Fibroblast of pulmonary artery (primary cell): ENCODE data around the gene LGR4.

Experiments
- DNase-seq: peaks from one replicate; pipeline ENCODE4 v3.0.0-alpha.2; 2010; ENCODE audit warnings: low read depth
- H3K4me3 ChIP-seq: replicated peaks from 2 replicates; pipeline ENCODE4 v1.5.1; 2011; ENCODE audit warnings: low read depth, mild to moderate bottlenecking, control low read depth, low read length, moderate library complexity
- CTCF ChIP-seq: IDR thresholded peaks from 2 replicates; pipeline ENCODE4 v1.5.1; 2011; ENCODE audit warnings: mild to moderate bottlenecking, control low read depth, low read length, inconsistent platforms; ENCODE audit errors: missing control alignments

The LGR4 gene

DNA sequence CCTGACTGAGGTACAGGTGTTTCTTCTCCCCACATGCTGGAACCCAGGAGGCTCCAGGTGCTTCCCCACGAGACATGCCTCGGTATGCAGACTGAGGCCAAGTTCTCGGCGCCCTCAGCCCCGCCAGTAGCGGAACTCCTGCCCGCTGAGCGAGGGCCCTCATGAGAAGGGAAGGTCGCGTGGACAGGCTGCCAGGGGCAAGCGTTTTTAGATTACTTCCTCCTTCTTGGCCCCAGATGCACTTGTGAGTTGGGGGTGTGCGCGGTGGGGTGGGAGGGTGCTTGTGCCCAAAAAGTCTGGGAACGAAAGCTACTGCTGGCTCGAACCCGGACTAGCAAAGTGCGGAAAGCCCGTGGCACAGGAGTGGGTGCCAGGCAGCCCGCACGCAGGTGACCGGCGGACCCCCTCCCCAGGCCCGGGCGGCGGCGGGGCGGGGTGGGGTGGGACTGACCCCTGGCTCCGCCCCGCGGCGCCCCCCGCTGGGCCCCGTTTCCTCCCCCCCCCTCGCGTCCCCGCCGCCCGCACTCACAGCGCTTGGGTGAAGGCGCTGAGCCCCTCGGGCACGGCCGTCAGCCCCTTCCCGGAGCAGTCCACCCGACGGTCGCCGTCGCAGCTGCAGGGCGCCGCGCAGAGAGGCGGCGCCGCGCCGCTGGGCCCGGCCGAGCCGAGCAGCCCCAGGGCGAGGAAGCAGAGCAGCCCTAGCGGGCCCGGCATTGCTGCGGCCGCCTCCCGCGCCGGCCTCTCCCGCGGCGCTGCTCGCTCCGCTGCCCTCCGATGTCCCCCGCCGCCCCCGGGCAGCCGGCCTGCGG, 797 bp downstream of the LGR4 start:
- peak; percentile 19 for DNase-seq
- TF ChIP-seq CTCF, result no peak
- H3K4me3 ChIP-seq, result peak overlapping the region; percentile 84

GRCh38 chr11:27470826-27471588, 1.6 kb downstream of the LGR4 start:
- DNase-seq, result no peak
- H3K4me3 ChIP-seq, result peak overlapping the region; percentile 84
- no peak for TF ChIP-seq CTCF

DNA sequence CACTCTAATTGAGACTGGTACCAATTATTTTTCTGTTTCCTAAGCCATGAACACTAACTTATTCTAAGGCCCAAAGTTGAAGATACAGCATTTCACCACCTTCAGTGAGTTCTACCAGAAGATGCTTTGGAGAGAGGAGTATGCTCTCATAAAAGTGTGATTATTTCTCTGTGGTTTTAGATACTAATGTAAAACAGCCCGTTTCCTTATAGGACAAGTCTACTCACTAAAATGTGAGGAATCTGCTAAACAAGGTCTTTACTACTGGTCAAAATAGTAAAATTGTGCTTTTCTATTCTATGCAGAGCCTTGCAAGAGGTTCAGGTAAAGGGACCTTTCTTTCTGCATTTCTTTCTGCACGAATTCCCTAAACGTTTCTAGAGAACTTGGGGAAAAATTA, 2.4 kb downstream of the LGR4 start:
- DNase-seq, result no peak
- peak overlapping the region; percentile 84 for H3K4me3 ChIP-seq
- no peak for TF ChIP-seq CTCF

DNA sequence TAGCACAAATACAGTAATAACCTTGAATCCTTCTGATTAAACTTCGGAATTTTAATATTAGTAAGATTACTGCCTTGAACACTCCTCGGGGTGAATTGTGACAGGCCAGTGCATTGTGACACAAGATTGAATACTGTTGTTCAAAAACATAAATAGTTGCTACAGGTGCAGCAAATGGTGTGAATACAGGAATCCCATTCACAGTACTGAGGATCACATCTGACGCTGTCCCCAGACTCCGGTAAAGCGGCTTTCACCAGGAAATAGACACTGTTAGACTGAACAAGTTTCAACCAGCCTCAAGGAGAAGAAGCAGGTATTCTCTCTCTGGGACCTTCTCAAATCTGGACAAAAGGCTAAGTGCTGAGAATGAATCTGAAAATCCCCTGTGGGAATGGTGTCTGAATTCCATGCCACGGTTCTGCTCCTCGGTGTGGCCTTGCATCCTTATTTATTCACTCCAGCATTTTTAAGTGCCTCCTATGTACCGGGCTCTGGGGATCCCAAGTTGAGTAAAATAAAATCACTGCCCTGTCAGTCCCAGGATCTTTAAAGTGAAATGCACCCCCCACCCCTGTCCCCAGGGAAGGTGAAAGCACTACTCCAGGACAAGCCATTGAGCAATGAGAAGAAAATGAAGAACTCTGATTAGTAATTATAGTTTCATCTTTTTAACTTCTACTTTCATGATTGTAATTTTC, 3.4 kb downstream of the LGR4 start:
- TF ChIP-seq CTCF, result no peak
- no peak for DNase-seq
- no peak overlapping the region for H3K4me3 ChIP-seq

DNA sequence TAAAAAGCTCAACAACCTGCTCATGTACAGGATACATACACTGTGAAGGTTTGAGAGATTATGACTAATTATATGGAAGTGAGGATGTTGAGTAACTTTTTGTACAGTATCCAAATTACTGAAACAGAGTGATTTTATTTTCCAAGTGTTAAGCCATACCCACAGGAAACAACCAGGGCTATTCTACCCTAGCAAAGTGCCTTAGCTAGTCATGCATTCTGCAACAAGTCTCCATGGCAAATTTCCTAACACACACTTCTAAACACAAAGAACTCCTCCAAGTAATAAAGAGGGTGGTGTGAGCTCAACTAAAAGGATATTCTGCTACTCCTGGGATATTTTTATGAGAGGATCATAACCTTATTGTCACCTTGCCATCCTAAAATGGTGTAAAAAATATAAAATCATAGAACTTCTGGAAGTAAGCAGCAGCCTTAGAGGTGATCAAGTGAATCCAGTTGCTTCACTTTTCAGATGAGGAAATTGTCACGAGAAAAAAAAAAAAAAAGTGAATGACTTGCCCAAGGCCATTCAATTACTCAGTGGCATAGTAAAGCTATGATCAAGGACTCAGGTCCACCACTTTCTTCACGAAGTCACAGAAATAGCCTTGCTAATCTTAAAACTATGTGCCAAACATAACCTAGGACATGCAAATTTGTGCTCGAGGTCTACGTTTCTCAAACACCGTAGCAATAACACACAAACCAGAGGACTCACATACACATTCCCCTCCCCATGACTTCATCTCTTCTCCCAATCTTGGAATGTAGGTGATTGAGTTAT, 4.2 kb downstream of the LGR4 start:
- TF ChIP-seq CTCF, result no peak
- peak; percentile 93 for DNase-seq
- no peak overlapping the region for H3K4me3 ChIP-seq

DNA sequence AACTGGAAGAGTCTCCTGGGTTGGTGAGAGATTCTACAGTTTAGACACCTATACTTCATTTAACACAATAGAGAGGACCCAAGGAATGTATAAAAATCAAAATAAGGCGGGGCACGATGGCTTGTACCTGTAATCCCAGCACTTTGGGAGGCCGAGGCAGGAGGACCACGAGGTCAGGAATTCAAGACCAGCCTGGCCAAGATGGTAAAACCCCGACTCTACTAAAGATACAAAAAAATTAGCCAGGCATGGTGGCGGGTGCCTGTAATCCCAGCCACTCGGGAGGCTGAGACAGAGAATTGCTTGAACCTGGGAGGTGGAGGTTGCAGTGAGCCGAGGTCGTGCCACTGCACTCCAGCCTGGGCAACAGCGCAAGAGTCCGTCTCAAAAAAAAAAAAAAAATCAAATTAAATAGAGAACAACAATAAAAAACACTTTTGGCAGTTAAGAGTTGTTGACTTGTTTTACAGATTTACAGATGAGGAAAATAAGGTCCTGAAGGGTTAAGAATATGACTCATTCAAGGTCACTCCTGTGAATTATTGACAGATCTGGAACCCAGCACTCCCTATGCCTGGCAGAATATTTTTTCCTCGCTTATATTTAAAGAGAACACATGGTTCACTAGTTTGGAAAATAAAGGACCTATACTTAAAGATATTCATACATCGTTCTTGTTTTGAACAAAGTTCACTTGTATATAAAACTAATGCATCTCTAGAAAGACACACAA, 5.2 kb downstream of the LGR4 start:
- no peak overlapping the region for H3K4me3 ChIP-seq
- no peak for DNase-seq
- TF ChIP-seq CTCF, result no peak
